DMS 273 (cell line): ENCODE results near the gene HS6ST1.

Experiments
- DNase-seq: peaks from one replicate; lab custom pipeline; 2025; ENCODE audit not compliant: unreplicated experiment; lab: John Stamatoyannopoulos, UW

Gene HS6ST1

DNA sequence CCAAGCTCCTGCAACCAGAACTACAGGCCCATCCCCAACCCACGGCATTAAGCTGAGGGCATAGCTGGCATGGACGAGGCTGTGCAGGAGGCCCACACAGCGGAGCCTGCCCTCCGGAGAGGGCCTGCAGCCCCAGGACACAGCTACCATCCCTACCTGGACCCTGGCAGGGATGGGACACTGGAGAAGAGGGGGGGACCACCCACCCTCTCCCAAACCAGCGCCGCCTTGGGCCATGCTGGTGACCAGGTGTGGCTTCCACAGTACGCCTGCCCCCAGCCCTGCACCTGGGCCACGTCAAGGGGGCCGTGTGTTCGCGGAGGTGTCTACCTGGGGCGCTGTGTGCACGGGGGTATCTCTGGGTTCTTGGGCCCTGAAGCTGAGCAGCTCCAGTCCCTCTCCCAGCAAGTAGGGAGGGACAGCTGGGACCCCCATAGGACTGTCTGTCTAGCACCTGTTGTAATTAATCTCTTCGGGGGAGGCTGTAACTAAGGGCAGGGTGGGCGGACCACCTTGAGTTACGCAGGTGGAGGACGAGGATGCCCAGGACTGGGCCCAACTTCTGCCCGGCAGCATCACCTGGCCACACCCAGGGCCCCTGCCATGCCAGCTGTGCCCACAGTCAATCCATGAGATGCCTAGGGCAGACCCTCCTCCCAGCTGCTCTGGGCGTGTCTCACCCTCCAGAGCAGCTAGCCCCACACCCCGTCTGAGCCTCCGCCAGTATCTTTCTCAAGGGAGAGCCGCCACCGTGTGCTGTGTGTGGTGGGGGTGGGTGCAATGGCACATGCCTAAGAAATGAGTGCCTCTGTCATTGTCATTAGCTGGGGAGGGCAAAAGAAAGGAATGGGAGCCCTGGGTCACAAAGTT lies 18.3 kb downstream of the HS6ST1 start:
- peak; percentile 72 for DNase-seq

DNA sequence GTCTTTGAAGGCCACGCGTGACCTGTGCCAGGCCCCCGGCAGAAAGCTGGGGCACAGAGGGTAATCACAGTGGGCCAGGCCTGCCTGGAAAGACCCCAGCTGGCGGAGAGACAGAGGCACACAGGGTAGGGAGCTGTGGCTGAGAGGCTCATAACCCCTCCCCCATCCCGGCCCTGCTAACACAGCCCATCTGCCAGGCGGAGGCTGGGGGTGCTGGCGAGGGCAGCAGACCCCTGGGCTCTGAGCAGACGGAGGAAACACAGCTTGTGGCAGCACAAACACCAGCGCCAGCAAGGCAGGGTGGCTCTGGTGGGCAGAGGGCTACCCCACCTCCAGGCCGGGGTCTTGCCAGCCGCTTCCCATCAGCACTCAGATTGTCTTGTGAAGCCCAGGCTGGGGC lies 19.0 kb downstream of the HS6ST1 start:
- peak; percentile 81 for DNase-seq

DNA sequence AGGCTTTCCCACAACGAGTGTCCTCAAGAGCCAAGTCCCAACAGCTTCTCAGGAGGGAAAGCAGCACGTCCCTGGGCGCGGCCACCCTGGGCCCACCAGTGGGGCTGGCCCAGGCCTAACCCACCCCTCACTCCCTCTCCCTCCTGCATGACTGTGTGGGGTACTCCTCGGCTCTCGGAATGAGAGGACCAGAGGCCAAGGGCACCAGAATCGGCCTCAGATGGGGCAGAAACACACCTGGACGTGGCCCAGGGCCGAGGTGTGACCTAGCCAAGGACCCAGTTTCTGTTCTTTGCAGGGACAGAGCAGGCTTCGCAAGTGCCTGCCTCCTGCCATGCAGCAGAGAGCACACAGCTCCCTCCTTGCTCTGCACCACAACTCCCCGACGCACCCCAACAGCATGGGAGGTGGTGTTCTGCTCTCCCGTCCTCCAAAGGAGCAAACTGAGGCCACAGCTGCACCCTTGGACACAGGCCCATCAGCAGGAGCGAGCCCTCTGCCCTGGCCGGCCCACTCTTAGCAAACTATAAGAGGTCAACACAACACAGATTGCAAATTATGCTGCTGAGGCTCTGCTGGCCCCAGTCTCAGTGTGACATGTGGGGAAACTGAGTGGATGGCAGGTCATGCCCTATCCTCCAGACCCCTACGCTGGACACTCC lies 19.7 kb downstream of the HS6ST1 start:
- DNase-seq: no peak

DNA sequence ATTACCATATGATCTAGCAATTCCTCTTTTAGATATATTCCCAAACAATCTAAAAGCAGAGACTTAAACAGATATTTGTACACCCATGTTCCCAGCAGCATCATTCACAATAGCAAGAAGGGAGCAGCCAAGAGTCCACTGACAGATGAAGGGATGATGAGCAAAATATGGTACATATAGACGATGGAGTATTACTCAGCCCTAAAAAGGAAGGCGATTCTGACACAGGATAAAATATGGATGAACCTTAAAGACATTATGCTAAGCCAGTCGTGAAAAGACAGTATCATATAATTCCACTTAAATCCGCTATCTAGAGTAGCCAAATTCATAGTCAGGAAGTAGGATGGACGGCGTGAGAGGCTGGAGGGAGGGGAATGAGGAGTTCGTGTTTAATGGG lies 20.4 kb downstream of the HS6ST1 start:
- DNase-seq: no peak

DNA sequence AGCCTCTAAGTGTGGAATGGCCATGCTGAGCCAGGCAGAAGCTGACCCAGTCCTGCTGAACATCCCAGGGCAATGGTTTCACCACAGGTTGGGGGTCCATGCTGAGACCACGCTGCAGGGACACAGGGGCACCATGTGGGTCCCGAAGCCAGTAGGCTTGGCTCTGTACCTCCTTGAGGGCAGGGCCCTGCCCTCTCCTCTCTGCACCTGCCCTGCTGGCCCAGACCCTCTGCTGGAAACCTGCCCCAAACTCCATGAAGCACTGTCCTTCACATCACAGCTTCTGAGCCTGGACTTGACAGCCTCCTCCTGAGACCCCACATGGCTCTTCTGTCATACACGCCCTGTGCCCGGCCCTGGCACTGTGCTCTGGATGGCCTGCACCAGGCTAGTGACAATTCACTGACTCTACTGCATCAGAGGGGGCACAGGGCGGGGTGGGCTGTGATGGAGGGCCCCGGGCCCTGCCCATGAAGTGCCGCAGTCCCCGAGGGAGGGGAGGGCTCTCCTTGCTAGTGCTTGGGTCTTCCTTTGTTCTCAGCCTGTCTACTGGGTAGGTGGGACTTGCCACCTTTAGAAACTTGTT lies 24.7 kb downstream of the HS6ST1 start:
- DNase-seq: no peak

DNA sequence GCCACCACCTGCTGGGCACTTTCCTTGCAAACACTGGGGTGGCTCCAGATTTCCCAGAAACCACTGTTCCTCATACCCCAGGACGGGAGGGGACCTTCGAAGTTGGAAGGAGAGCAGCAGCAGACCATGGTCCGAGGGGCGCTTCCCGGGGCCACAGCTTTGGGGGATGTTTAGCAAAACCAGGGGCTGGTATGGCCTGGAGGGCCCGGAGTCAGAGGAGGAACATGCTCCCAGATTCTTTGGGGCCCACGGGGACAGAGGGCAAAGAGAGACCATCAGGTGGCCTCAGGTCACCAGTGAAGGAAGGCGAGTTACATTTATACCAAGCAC lies 25.3 kb downstream of the HS6ST1 start:
- DNase-seq: no peak

DNA sequence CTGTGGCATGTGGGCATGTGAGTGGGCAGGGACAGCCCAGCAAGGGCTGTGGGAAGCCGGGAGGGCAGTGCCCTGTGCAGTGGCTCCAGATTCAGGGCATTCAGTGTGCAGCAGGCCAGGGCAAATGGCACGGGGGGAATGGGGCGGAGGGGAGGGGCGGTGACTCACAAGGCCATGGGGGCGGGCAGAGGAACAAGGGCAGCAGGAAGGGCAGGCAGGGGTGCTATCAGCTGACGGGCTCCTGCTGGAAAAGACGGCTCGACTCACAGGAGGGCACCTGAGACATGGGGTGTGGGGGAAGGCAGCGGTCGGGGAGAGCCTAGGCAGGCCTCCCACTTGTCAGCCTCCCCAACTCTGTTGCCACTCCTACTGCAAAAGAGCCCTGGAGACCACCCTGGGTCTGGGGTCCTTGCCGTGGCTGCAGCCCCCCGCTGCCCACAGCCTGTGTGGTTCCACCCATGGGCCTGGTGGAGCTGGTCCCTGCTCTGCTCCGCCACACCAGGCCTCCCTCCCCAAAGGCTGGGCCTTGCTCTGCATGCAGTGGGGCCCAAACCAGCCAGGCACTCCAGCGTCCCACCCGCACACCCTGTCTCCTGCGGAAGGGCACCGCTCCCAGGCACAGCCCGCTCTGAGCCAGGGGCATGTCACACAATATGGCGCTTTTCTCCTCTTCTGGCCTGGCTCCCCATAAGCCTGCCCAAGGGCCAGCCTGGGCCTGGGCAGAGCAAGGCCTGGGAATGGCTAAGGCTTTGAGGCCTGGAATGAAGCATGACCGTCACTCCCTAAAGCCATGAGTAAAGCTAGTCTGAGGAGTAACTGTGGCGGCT lies 25.9 kb downstream of the HS6ST1 start:
- DNase-seq: no peak

DNA sequence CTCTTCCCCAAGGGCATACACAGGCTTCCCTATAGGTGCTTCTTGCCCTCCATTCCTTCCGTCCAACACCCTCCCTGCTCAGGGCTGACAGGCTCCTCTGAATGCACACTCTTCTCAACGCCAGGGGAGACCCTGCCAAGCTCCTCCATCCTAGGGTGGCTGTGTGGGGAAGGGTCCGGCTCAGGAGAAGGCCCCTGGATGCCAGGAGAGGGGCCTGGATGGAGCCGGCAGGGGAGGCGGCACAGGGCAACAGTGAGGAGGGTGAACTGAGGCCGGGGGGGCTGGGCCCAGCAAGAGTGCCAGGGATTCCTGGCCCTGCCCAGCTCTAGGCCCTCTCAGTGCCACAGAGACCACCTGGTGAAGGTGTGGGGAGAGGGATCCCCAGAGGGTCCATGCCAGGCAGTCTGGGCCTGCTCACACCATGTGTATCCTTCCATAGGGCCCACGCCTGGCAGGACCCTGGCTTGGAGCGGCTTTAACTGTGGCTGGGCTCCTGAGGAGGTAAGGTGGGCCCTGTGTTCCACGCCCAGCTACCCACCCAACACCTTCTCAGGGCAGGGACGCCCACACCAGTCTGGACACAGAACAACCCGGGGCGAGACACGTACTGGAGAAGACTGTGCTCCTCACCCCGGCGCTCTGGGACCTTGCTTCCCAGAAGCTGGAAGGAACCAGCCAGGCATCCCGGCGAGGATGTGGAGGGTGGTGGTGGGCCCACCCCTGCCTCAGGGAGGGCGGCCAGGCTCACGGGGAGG lies 26.6 kb downstream of the HS6ST1 start:
- DNase-seq: no peak

DNA sequence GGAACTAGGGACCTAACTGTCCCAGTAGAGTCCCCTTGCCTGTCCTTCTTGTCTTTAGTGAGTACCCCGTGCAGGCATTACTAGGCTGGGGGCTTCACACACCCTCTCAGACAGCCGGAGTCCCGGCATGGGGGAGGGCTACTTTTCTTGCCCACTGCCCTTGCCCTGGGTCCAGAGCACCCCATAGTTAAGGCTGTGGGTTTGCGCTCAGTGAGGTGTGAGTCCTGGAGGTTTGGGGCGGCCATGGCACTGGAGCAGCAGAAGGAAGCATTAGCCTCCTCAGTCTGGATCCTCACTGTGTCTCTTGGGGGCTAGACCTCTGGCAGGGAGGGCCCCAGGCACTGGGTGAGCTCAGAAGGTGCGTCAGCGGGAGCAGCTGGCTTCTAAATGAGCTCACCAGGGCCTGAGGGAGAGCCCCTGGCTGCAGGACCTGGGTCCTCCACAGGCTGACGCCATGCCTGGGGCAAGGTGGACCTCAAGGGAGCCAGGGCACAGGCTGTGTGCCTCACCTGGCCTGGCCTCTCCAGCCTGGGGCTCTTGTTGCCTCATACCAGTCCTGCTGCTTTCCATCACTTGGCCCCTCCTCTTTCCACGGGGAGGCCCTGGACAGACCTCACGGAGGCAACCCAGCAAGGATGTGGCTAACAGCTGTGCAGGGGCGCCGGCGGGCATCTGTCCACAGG lies 27.4 kb downstream of the HS6ST1 start:
- peak; percentile 46 for DNase-seq

DNA sequence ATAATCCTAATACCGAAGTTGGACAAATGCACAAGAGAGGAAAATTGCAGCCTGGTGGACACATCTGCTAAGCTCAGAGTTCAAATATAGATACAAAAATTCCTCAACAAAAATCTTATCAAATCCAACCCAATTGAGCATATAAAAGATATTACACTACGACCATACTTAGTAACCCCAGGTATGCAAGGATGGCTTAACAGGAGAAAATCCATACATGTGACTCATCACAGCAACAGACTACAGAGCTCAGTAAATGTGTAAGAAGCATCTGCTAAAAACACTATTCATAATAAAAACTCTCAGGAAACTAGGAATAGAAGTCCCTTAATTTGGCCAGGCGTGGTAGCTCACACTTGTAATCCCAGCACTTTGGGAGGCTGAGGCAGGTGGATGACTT lies 28.3 kb downstream of the HS6ST1 start:
- no peak for DNase-seq

DNA sequence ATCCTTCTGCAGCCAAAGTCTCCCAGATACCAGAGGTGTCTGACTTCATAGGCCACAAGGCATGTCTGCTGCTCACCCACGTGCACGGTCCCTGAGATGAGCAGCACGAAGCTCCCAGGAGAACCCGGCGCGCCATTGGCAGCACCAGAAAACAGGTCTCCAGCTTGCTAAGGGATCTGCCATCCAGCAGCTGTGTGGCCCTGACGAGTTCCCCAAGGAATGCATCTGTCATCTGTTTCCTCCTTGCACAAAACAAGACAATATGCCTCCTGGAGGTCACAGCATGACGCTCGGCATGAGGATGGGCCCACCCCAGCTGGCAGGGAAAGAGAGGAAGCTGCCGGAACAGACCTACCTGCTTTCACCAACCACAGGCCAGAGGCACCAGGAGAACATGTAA lies 29.2 kb downstream of the HS6ST1 start:
- peak; percentile 61 for DNase-seq

DNA sequence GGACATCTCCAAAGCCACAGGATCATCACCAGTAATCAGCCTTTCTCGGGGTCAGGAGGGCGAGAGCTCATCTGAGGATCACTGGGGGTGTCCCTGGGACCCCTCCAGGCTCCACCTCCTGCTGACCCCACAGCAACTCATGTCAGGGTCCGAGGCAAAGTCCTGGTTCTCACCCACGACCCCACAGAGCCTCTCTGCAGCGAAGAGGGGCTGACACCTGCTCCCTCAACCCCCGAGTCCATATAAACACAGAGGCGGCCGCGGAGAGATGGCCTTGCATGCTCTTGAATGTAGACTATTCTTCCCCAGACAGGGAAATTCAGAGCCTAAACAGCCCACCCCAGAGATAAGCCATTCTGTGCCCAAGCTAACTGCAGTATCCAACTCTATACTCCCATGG lies 29.9 kb downstream of the HS6ST1 start:
- DNase-seq: no peak

DNA sequence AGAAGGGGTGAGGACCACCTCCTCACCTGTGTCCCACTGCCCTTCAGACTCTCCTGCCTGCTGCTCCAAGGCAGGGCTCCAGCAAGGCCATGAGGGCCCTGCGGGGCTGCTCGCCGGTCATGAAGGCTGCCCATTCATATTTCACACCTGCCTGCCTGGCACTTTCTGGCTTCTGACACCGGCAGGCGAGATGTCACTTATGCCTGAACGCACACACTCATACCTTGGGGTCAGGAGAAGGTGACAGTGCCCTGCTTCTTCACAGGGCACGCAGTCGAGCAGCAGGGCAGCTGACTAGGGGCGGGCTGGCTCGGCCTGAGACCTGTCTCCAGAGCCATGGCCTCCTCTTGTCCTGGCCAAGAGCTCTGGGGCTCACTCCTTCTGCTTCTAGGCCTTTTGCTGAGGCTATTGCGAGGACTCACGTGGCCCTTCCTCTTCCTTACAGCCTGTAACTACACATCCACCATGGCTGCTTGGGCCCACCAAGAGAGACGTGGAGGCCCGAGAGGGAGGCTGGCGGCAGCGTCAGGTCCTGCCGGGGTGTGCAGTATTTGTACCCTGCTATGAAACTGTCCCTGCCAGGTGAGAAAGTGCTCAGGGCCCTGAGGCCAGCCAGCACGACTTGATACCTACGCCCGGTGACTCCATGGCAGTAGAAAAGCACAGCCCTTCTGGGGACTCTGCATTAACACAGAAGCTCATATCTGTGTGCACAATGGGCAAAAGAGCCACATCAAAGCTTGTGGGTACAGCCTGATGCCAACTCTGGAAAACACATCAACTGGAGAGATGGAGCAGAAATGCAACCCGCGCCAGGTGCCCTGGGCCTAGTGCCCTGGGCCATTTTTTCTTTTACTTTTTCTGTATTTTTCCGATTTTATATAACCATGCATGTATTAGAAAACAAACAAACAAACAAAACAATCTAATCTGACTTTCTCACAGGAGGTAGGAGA lies 30.6 kb downstream of the HS6ST1 start:
- no peak for DNase-seq

DNA sequence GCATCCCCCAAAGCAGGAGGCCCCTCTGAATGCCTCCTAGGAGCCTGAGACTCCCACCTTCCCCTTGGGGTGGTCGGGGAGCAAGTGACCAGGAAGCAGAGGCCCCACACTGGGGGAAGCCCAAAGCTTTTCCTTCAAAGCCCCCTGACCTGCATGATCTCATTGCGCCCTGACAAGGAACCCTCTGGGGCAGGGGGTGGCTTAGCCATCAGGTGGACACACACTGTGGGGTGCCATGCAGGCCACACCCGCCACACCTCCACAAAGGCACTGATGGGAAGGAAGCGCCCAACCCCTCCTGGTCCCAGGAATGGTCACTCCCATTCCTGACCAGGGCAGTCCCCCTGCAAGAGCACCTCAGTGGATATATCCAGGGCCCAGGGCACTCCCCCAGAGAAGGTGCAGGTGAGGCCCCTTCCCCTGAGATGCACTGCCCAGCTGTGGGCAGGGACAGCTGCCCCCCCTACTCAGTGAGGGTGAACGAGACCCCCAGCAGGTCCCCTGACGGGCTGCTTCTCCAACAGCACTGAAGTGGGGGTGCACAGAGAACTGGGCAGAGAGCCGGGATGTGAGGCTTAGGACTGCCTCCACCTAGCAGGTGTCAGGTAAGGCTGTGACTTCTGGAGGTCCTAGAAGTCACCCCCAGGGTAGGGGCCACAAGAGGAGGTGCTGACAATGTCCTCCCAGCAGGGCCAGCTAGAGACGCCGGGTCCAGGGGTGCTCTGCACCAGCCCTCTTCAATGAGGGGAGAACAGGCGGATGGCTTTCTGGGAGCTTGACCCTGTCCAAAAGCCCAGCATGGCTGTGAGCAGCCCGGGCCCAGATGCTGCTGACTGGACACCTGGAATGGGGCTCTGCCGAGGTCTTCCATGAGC lies 31.5 kb downstream of the HS6ST1 start:
- DNase-seq: no peak

DNA sequence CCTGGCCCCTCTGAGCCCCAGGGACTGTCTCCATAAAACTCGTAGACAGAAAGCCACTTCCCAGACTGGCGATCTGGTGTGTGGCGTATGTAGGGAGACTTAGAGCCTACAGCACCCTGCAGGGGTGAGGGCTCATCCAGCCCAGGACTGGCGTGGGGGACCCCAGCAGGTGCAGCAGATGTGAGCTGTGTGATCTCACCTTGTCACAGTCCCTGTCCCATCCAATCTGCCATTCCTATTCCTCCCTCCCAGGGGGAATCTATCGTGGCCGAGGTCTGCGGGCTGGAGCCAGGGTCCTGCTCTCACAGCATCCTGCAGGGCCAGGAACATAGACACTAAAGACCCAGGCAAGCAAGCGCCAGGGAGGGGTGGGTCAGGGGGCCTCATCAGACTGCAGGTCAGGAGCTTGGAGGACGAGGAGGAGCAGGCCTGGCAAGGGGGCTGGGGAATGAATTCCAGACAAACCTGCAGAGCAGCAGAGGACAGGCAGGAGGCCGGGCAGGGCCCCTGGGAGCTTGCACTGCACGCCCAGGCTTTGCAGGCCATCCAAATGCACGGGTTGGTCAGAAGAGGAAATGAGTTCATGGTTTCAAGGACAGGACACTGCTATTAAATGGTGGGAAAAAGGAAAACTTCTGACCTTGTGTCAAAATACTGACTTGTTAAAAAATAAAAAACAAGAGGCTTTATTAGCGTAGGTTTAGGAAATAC lies 32.5 kb downstream of the HS6ST1 start:
- no peak for DNase-seq

DNA sequence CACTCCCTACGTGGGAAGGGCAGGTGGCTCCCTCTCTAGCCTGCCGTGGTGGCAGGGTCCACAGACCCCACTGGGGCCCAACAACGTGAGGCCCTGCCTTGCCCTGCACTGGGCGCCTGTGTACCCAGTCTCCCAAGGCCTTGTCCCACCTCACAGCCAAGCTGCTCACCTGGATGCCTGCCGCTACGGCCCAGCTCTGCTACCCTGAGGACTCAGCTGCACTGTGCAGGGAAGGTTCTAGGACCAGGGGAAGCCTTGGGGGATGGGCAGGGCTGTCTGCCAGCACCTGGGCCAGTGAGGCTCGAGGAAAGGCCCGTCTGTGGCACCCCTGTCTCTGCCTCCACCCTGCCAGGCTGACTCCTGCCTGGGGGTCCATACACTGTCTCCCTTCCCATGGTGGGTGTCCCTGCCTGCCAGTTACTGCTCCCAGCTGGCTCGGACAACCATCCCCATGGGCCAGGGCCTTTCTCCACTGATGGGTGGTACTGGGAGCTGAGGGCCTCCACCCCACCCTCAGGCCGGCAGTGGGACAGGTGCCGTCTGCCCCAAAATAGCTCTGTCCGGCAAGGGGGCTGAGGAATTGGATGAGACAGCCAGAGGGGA lies 33.2 kb downstream of the HS6ST1 start:
- no peak for DNase-seq

DNA sequence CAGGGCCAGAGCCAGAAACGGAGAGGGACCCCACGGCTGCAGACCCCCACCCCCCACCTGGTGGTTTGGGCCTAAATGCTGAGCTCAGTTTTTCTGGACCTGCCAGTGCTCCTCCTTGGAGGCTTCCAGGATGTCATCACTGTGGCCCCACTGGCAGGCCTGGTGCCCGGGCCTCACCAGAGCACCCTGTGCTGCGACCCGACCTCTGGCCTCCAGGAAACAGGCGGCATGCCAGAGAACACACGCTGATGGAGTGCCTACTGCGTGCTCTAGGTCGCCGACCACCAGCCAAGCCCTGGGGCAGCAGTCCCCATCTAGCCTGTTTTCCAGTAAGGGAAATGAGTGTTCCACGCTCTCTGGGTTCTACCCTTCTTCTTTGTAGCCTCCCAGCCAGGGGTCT lies 33.8 kb downstream of the HS6ST1 start:
- DNase-seq: no peak
